BE2C (cell line): ENCODE results near the gene UTS2R.

Experiments used
- DNase-seq: peaks from one replicate; pipeline ENCODE4 v3.0.0-alpha.2; 2020
- H3K27me3 ChIP-seq: fragments of 250-450 bp; sonication (Bioruptor Pico); 2 replicates; pipeline ENCODE4 v1.5.1; 2020; ENCODE audit warnings: mild to moderate bottlenecking
- H3K36me3 ChIP-seq: fragments of 250-450 bp; sonication (Bioruptor Pico); 2 replicates; pipeline ENCODE4 v1.5.1; 2020; ENCODE audit warnings: mild to moderate bottlenecking
- H3K4me1 ChIP-seq: fragments of 250-450 bp; sonication (Bioruptor Pico); 2 replicates; pipeline ENCODE4 v1.5.1; 2020
- H3K4me3 ChIP-seq: 2 replicates; pipeline ENCODE4 v1.5.1; 2011; ENCODE audit warnings: low read depth, low read length
- H3K9me3 ChIP-seq: fragments of 250-450 bp; sonication (Bioruptor Pico); 2 replicates; pipeline ENCODE4 v1.5.1; 2020
- TF ChIP-seq, protein P1 (sequence below): IDR thresholded peaks from 2 replicates; pipeline ENCODE4 v1.5.1; 2012; ENCODE audit warnings: mild to moderate bottlenecking, low read depth, low read length

UTS2R gene

GRCh38 chr17:82329683-82330321 is 41.8 kb upstream of the UTS2R start:
- peak overlapping the region; percentile 3; the same call in 1 of the 2 replicates for H3K4me3 ChIP-seq

GRCh38 chr17:82330322-82331239 is 41.0 kb upstream of the UTS2R start:
- H3K36me3 ChIP-seq, result no peaks in the 10 kb centered on the region
- DNase-seq, result peak; percentile 97
- TF ChIP-seq, protein P1, sequence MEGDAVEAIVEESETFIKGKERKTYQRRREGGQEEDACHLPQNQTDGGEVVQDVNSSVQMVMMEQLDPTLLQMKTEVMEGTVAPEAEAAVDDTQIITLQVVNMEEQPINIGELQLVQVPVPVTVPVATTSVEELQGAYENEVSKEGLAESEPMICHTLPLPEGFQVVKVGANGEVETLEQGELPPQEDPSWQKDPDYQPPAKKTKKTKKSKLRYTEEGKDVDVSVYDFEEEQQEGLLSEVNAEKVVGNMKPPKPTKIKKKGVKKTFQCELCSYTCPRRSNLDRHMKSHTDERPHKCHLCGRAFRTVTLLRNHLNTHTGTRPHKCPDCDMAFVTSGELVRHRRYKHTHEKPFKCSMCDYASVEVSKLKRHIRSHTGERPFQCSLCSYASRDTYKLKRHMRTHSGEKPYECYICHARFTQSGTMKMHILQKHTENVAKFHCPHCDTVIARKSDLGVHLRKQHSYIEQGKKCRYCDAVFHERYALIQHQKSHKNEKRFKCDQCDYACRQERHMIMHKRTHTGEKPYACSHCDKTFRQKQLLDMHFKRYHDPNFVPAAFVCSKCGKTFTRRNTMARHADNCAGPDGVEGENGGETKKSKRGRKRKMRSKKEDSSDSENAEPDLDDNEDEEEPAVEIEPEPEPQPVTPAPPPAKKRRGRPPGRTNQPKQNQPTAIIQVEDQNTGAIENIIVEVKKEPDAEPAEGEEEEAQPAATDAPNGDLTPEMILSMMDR, result no peak
- H3K27me3 ChIP-seq, result peaks cover 10% of the 10 kb centered on the region
- H3K4me1 ChIP-seq, result peaks cover 48% of the 10 kb centered on the region
- no peaks in the 10 kb centered on the region for H3K9me3 ChIP-seq
- H3K4me3 ChIP-seq, result peak overlapping the region; percentile 3; the same call in 1 of the 2 replicates

More at GRCh38 chr17:82329683-82330321, 41.8 kb upstream of the UTS2R start:
- Histone ChIP-seq H3K9me3 (no peaks in the 10 kb centered on the region), H3K36me3 (no peaks in the 10 kb centered on the region), H3K4me1 (peaks cover 48% of the 10 kb centered on the region), H3K27me3 (peaks cover 10% of the 10 kb centered on the region)
- no peak for DNase-seq
- TF ChIP-seq, protein P1, result no peak

DNA sequence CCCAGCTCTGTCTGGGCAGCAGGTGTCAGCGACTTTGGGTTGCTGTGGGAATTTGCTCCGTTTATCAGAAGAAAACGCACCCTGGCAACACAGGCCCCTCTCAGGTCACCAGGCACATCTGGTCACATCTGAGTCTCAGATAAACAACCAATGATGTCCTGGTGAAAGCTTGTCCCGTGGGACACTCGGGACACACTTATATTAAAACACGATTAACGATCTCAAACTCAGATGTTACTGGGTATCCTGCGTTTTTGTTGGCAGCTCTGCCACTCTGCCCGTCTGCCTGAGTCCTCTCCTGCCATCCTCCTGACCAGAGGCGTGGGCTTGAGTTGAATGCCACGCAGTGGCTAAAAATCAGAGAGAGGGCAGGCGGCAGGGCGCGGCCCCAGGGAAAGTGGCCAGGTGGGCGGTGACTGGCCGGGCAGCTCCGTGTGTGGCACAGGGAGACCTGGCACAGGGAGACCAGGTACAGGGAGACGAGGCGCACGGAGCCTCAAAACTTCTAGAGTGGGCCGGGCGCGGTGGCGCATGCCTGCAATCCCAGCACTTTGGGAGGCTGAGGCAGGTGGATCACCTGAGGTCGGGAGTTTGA is 40.1 kb upstream of the UTS2R start:
- TF ChIP-seq, protein P1, result no peak
- peaks cover 48% of the 10 kb centered on the region for H3K4me1 ChIP-seq
- no peaks in the 10 kb centered on the region for H3K9me3 ChIP-seq
- H3K36me3 ChIP-seq, result no peaks in the 10 kb centered on the region
- peak; percentile 17 for DNase-seq
- H3K4me3 ChIP-seq, result no peak overlapping the region
- H3K27me3 ChIP-seq, result peaks cover 10% of the 10 kb centered on the region

DNA sequence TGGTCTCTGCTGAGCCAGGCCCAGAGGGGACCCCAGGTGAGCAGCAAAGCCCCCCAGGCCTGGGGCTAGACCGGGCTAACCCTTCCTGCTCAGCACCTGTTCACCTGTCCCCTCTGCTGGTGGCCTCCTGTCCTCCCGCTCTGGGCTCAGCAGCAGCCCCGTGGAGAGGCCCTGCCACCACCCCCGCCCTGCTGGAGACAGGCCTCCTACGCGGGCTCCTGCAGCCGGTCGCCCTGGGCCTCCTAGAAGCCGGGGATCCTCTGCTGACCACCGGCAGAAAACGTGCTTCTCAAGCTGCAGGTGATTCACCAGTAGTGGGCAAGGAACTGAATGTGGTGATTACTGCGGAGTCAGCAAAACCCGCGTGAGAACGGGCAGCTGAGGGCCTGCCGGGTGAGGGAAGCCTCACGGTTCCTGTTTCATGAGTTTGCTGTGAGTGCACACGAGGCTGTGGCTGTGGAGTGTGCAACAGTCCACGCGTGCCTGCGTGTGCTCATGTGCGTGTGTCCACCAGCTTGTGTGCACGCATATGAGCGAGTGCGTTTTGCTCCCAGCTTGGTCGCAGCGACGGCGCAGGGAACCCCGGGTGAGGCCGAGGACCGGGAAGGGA is 38.8 kb upstream of the UTS2R start:
- H3K36me3 ChIP-seq, result no peaks in the 10 kb centered on the region
- TF ChIP-seq, protein P1, result no peak
- H3K9me3 ChIP-seq, result no peaks in the 10 kb centered on the region
- H3K4me3 ChIP-seq, result peak overlapping the region; percentile 31
- DNase-seq, result peak; percentile 16
- peaks cover 48% of the 10 kb centered on the region for H3K4me1 ChIP-seq
- peaks cover 10% of the 10 kb centered on the region for H3K27me3 ChIP-seq

DNA sequence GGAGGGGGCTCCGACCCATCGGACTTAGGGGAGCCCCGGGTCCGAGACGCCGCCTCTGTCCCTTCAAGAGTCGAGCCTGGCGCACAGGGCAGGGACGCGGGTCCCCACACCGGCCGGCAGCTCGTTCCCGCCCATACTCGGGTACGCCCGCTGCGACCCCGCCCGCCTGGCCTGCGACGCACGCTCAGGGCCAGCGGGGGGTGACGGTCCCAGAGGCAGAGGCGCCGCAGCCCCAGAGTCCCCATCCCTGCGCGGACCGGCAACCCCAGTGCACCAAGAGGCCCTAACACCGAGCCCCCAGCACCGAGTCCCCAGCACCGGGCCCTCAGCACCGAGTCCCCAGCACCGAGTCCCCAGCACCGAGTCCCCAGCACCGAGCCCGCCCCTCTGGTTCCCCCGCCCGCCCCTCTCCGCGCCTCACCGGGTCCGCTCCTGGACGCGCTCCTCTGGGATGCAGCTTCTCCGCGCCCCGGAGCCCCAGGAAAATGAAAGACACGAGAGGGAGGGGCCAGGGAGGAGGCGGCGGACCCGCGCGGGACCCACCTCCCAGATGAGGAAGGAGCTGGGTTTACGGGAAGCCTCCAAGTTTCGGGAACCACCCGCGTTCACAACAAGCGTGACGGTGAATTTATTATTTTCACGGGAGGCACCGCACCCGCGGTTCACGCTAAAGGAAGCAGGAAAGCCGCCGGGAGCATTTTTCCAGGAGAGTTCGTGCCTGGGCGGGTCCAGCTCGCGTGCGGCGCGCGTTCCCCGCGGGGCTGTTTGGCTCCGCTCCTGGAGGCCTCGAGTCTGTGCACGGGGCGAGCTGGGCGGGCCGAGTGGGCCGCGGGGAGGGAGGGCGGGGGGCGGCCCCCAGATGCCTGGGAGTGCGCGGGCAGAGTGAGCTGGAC is 38.0 kb upstream of the UTS2R start, which contains the start of gene SECTM1:
TSS of gene SECTM1 (minus strand) at position 488 of the 893 bp plus-strand sequence. CDS start 6,526 bp downstream, outside the sequence.
- DNase-seq, result peak; percentile 26
- TF ChIP-seq, protein P1, result no peak
- Histone ChIP-seq H3K4me1 (peaks cover 42% of the 10 kb centered on the region), H3K9me3 (no peaks in the 10 kb centered on the region), H3K4me3 (peak within 1 kb of the TSS; percentile 31), H3K36me3 (no peaks in the 10 kb centered on the region), H3K27me3 (peaks cover 10% of the 10 kb centered on the region)
